HG03025 (cell line): ENCODE data around the gene LMBR1.
A peak's percentile ranks its signal among the peaks of the same experiment; 100 is the strongest.
"Not testable (repeated sequence)": the region's sequence is repeated elsewhere in the genome, so short reads cannot be mapped to it uniquely, and the experiment has no call there.

Experiments
- ATAC-seq: cut with Tn5 transposase; IDR thresholded peaks from one replicate; pipeline ENCODE4 v1.9.1; 2021; ENCODE audit warnings: mild to moderate bottlenecking, moderate library complexity; ENCODE audit not compliant: unreplicated experiment, low FRiP score

The LMBR1 gene

DNA sequence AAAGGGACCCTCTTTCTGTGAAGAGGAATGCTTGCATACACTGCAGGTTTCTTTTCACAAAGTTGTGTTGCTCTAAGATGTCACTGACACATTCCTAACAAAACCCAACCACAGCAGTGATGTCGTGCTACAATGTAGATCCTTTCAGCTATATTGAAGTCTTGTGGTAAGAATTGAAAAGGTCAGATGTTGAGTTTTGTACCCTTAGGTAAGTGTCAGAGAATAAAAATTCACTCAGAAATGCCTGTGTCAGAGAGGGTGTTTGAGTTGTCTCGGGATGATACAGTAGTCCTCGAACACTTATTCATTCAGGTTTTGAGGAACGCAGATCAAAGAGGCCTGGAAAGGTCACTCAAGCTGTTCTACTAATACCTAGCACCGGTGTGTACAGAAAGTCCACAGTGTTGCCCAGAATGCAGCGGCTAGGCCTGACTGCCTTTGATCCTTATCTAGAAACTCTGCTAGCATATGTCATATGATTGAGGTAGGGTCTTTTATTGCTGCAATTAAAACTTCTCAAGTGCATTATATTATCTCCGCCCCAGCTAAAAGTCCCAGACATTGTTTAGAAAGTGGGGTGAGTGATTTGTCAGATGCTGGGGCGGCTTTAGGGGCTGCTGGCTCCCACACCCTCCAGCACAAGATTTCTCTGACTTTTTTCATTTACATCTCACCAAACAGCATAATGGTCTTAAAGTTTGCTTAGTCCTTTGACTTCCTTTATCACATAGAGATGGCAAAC is 226.4 kb downstream of the LMBR1 start:
- ATAC-seq = no peak

DNA sequence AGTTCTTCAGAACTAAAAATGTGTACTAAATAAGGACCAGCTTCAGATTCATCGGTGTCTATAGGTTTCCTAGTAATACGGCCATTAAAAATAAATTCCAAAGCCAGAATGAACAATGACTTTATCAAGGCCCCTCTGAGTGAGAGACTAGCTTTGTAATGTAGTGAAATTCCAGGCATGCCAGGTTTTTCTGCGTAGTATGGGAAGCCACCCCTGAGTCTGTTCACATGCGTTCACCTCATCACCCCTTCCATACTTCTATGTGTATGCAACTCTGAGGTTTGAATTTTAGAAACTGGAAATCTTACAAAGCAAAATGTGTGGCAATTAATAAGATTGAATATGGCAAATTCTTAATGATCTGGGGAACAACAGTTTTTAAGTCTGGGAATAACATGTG is 227.9 kb downstream of the LMBR1 start:
- ATAC-seq = no peak

DNA sequence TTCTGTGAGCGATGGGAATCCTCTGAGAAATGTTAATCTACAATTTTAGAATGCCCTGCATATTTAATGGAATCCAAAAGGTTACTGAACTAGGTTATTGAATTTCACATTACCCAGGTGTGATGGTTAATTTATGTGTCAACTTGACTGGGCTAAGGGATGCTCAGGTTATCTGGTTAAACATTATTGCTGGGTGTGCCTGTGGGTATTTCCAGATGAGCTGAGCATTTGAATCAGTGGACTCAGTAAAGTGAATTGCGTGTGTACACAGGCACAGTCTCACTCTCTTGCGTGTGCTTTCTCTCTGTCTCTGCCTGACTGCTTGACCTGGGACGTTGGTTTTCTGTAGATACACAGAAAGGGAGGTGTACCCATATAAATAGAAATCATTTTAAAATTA is 230.7 kb downstream of the LMBR1 start:
- ATAC-seq = no peak

DNA sequence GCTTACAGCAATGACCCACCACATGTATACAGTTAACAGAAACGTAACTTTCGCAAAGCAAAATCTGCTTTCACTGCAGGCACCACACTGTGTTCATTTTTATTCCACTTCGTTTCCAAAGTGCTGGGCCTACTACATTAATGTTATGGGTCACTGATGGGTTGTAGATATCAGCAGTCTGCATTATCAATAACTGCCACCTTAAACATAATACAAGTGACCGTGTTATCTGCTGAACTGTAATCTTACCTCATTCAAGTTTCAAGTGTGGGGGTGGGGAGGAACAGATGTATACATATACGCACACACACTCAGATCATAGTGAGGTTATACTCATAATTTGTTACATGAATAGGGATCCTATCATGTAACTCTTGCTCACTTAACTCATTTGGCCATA is 231.3 kb downstream of the LMBR1 start:
- ATAC-seq = no peak

GRCh38 chr7:156659961-156660360 is 233.0 kb downstream of the LMBR1 start:
- no peak for ATAC-seq

DNA sequence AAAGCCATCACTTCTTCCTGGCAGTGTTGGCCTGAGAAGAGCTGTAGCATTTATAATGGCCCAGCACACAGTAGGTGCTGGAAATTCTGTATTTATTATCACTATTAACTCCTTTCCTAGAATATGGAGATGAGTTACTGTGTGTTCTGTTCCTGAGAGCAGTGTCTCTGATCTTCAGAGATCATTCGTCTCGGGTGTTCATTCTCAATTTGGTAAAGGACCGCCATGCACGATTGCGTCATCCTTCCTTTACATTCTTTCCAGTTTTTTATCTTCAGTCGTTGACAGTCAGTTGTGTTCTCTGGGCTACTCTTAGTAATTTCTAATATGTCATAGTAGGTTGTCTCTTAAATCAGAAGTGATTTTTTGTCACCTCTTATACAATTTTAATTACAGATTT is 233.8 kb downstream of the LMBR1 start:
- ATAC-seq = no peak

DNA sequence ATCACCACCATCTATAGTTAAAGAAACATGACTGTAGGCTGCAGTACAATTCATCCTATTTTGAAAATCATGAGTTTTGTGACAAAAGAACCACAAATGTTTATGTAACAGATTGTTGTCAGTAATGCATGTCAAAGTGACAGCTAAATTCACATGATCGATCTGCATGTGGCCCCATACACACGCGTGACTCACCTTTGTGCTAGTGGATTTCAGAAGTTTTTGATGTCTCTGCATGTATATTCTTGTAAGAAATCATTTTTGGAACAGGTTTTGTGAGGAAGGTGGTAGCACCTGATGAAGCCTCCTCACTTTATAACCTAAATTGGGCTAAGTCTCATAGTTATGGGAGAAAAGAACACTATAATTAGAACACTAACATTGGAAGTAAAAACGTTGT is 235.3 kb downstream of the LMBR1 start:
- ATAC-seq = no peak

DNA sequence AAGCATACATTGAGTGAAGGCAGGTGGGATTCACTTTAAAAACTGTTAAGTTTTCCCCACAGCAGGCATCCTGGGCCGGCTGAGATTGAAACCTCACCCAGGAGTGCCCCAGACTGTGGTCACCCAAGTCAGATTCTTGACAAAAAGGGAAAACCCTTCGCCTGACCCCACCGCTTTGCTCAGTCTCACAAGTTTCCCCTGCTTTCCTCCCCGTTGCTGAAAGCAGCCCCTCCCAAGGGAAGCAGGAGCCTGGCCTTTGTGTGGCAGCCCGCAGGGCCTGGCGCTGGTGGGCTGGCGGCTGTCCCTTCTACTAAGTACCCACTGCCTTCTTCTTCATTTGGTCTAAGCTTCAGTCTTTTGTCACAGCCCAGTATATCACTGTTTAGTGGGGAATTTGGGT is 236.4 kb downstream of the LMBR1 start:
- ATAC-seq = no peak

DNA sequence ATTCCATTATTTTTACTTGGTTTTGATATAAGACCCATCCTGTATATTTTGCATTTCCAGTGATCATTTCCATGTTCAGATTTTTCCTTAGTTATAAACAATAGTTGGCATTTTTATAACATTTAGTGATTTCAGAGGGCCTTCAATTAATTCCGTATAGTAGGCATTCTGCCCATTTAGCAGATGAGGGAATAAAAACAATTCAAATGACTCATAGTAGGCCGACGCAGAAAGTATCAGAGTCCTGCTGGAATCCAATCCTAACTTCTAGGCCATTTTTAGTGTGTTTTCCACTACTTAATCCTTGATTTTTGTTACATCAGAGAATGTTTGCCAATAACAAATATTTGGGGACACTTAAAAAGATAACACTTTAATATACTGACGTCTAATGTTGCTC is 237.0 kb downstream of the LMBR1 start:
- no peak for ATAC-seq

DNA sequence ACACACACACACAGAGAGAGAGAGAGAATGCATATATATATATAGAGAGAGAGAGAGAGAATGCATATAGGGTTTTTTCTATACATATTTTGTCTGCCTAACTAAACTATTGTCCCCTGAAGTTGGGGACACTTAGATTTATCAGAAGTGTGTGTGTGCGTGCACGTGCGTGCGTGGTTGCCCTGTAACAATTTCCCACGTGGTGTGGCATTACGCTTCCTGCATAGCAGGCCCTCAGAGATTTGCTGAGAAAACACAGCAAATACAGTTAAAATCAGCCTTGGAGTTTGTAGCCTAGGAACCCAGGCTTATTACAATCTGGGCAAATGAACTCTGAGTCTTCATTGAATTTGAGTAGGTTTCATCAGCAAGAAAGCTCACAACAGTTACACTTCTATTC is 237.7 kb downstream of the LMBR1 start:
- no peak for ATAC-seq

- ATAC-seq = no peak
These were observed 238.3 kb downstream of the LMBR1 start for GRCh38 chr7:156654511-156655234.

- ATAC-seq = no peak
These were observed 240.0 kb downstream of the LMBR1 start for GRCh38 chr7:156652886-156653568.

DNA sequence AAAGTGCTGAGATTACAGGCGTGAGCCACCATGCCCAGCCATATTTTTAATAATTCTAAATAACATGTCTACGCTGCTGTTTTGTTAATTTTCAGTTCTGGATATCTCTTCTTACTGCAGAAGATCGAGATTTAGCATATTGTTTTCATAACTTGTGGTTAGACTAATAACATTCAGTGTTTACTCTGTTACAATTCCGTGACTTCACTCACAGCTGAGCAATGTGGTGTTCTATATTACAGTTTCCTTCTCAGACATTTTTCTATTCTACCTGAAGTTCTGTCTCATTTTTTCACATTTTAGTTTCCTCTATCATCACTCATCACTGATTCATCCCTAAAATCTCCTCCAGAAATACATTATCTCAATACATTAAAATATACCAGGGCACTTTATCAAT is 241.5 kb downstream of the LMBR1 start:
- no peak for ATAC-seq

GRCh38 chr7:156650042-156650441 is 242.9 kb downstream of the LMBR1 start:
- no peak for ATAC-seq

DNA sequence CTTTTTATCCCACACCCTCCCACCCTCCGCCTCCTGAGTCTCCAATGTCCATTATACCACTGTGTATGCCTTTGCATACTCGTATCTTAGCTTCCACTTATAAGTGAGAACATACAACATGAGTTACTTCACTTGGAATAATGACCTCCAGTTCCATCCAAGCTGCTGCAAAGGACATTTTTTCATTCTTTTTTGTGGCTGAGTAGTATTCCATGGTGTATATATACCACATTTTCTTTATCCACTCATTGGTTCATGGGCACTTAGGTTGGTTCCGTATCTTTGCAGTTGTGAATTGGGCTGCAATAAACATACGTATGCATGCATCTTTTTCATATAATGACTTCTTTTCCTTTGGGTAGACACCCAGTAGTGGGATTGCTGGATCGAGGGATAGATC is 245.7 kb downstream of the LMBR1 start:
- ATAC-seq = not testable (repeated sequence)

DNA sequence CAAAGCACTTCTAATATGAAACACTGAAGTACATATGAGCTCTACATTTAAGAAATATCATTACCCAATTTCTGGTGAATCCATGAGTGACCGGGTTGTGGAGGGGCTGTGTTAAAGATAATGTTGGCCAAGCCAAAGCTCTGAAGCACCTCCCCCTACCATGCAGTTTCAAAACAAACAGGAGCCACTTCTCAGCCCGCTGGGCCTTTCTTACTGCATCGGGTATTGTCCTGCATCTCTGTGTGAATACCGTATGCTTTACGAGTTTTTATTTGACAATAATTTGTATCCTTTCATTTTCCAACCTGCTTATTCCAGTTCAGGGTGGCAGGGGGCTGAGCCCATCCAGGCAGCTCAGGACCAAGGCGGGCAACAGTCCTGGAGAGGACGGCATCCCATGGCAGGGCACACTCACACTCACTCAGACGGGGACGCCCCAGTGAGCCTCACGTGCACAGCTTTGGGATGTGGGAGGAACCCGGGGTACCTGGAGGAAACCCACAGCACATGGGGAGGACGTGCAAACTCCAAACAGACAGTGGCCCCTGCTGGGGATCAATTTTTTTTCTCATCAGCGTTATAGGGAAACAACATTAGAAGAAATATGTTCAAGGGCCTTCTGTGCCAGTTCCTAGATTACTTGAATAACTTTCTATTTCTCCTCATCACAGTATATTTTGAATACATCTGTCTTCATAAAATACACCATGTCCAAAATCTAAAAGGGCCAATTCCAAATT is 250.5 kb downstream of the LMBR1 start:
- ATAC-seq = no peak

DNA sequence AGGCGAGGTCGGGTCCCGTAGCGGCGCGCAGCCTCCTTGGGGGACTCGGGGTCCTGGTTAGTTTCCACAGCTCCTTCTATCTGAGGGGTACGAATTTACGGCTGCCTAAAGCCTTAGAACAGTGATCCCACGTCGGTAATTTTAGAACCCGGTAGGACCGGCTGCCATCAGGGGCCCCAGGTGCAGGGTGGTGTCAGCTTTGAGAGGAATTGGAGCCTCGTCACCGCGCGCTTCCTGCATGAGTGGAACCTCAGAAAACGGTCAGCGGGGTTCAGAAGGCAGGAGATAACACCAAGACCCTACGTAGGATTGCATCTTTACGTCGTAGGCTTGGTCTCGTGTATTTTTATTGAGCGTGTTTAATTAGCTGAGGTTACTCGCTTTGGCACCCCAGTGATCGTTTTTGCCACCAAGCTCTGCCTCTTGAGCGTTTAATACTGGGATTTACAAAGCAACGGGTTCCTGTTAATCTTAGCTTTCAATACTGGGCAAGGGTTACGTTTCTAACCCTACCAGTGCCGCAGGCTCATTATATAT is 252.0 kb downstream of the LMBR1 start:
- ATAC-seq = peak; percentile 61

DNA sequence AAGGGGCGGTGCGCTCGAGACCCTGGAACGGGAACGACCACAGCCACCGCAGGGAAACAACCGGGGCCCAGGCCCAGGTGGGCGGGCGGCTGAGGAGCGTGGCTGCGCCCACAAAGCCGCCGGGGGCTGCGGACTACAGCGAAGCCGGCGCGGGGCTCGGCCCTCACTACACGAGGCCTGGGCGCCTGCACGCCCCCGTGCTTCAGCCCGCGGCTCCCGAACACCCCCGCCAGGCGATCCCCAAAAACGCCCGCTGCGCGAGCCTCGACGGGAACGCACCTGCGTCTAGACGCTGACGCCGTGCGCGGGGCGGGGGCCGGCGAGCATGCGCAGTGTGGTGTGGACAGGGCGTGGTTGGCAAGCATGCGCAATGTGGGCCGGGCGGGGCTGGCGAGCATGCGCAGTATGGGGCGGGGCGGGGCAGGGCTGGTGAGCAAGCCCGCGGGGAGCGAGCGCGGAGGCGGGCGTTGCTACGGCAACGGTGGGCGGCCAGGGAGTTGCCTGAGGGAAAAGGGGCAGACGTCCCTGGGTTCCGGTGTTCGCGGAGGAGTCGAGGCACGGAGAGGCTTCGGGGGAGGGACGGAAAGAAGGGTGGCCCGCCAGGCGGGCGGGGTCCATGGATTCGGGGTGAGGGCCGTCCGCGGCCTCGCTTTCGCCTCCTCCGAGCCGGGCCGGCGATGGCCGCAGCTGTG is 252.6 kb downstream of the LMBR1 start, which contains the start of gene RNF32:
Gene RNF32, plus strand, starts transcription at position 518 of the 692 bp plus-strand sequence. CDS start 3,104 bp downstream, outside the sequence.
- ATAC-seq = peak; percentile 80

DNA sequence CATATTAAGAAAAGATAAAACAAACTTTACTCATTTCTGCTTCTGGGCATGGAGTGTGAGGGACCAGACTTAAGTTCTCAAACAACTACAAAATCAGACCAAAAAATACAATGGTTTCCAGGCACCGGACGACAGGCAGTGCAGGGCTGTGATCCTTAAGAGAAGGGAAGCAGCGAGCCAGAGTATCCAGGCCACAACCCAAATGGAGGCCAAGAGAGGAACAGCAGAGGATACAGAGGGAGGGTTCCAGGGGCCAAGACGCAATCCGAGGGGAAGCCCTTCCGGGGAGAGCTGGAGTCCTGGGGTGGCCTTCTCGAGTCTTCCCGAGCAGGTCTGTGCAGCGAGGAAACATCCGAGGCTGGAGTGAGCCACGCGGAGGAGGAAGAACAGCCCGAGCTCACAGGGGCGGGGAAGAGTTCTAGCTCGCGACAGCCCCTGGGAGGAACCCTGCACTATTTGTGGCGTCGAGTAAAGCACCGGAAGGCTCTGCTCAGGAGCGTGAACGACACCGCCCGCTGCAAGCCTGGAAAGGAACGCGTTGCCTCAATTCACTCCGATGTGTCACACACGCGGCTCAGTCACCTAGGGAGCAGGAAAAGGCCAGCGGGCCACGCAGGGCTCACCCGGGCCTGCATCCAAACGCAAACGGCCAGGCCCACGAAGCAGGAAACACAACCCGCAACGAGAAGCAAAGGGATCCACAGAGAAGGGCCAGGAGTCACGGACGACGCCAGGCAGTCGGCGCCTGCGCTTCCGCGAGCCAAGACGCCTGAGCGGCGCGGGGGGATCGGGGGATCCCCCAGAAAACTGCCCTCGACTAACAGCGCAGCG is 253.3 kb downstream of the LMBR1 start:
- ATAC-seq = peak; percentile 7
